Vagina (tissue), 2 donors: Measurements from ENCODE around the gene AKAP10.

Source experiments
- CTCF ChIP-seq, 3 experiments: fragments of 450-650 bp in 2 of 3; fragments of 200-600 bp in 1 of 3; sonication (generic) in 1 of 3; IDR thresholded peaks; one replicate each; pipeline ENCODE4 v1.5.1; 2017 to 2019; ENCODE audit warnings: antibody characterized with exemption in 3 of 3, mild to moderate bottlenecking in 2 of 3, moderate library complexity in 2 of 3
- POLR2AphosphoS5 ChIP-seq, 2 donors: sonication (generic); formaldehyde crosslinking; IDR thresholded peaks; one replicate each; pipeline ENCODE4 v1.9.0; 2017; ENCODE audit warnings: antibody characterized with exemption in 2 of 2, mild to moderate bottlenecking in 2 of 2, low read depth in 1 of 2; ENCODE audit not compliant: insufficient read depth in 1 of 2

- TF ChIP-seq CTCF (IDR thresholded peaks at IDR 0.05) (no peak), POLR2AphosphoS5 (IDR thresholded peaks at IDR 0.05; ENCODE audit: insufficient read depth in 1 of 2, low read depth in 1 of 2) (no peak)
Observed at GRCh38 chr17:19876529-19877161, 101.0 kb downstream of the AKAP10 start.
